Progenitor cell of endocrine pancreas (in vitro differentiated cells): ENCODE data around the gene KCTD5. TPM values are rescaled to one million over a fixed set of nuclear protein-coding genes. Genes with fewer than 3 reads are reported as not detected.
"Not testable (repeated sequence)": the region's sequence is repeated elsewhere in the genome, so short reads cannot be mapped to it uniquely, and the experiment has no call there.

Experiments
- DNase-seq: peaks from one replicate; pipeline ENCODE4 v3.0.0; 2021; ENCODE audit warnings: low spot score; ENCODE audit not compliant: unreplicated experiment
- H3K27ac Mint-ChIP-seq: 2 replicates; pipeline ENCODE4 v1.8.0; 2021; ENCODE audit warnings: mild to moderate bottlenecking, moderate library complexity, mixed read lengths
- H3K27me3 Mint-ChIP-seq: 2 replicates; pipeline ENCODE4 v1.8.0; 2021; ENCODE audit warnings: mixed read lengths
- H3K36me3 Mint-ChIP-seq: 2 replicates; pipeline ENCODE4 v1.8.0; 2022; ENCODE audit warnings: mixed read lengths; ENCODE audit not compliant: insufficient read depth
- H3K4me1 Mint-ChIP-seq: 2 replicates; pipeline ENCODE4 v1.8.0; 2021; ENCODE audit warnings: low read depth, mixed read lengths
- H3K4me3 Mint-ChIP-seq: 2 replicates; pipeline ENCODE4 v1.8.0; 2021; ENCODE audit warnings: low read depth, mild to moderate bottlenecking, moderate library complexity, mixed read lengths
- H3K9me3 Mint-ChIP-seq: 2 replicates; pipeline ENCODE4 v1.8.0; 2021; ENCODE audit warnings: low read depth, mixed read lengths
- total RNA-seq: library from RNA; stranded (reverse); gene quantifications from 2 replicates; pipeline ENCODE4 v1.2.1, GENCODE V29; 2021
- TF ChIP-seq, protein P1 (sequence below): fragments of 200-600 bp; sonication (generic); IDR thresholded peaks from one replicate; pipeline ENCODE4 v1.5.0; 2021; ENCODE audit warnings: antibody characterized with exemption, mild to moderate bottlenecking; ENCODE audit not compliant: unreplicated experiment

The KCTD5 gene
- total RNA-seq, 1 donor from 2014 or later: 21.4 TPM

DNA sequence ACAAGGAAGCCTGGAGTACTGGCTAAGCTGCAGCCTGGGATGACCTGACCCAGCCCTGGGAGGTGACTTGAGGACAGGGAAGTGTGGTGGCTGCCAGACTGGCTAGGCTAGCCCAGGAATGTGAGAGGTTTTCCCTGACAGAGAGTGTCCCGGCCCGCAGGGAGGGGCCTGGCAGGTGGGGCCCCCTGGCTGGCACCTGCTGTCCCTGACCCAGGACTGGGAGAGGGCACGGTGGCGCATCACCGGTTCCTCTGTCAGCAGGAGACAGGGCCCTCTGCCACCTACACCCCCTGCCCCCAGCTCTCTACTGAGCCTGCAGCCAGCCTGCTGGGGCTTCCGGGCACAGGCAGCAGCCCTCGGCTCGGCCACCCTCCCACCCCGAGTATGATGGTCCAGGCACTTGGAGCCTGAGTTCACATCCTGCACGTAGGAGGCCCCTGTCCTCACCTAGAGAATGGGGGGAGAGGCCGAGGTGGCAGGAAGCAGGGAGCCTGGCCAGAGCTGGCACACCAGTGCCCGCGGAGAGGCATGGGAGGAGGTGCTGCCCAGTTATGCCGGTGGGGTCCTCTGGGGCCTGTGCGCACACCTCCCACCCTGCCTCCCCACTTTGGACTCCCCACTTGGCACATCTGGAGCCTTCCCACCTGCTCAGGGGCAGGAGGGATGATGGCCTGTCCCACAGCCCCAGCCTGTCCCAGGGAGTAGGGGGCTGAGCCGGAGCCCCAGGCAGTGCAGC lies 37.2 kb downstream of the KCTD5 start:
- TF ChIP-seq, protein P1, sequence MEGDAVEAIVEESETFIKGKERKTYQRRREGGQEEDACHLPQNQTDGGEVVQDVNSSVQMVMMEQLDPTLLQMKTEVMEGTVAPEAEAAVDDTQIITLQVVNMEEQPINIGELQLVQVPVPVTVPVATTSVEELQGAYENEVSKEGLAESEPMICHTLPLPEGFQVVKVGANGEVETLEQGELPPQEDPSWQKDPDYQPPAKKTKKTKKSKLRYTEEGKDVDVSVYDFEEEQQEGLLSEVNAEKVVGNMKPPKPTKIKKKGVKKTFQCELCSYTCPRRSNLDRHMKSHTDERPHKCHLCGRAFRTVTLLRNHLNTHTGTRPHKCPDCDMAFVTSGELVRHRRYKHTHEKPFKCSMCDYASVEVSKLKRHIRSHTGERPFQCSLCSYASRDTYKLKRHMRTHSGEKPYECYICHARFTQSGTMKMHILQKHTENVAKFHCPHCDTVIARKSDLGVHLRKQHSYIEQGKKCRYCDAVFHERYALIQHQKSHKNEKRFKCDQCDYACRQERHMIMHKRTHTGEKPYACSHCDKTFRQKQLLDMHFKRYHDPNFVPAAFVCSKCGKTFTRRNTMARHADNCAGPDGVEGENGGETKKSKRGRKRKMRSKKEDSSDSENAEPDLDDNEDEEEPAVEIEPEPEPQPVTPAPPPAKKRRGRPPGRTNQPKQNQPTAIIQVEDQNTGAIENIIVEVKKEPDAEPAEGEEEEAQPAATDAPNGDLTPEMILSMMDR: no peak
- H3K36me3 Mint-ChIP-seq: no peaks in the 10 kb centered on the region
- H3K27me3 Mint-ChIP-seq: peaks cover 16% of the 10 kb centered on the region
- no peak for DNase-seq
- no peak overlapping the region for H3K4me3 Mint-ChIP-seq
- no peak overlapping the region for H3K27ac Mint-ChIP-seq
- H3K9me3 Mint-ChIP-seq: no peaks in the 10 kb centered on the region
- no peaks in the 10 kb centered on the region for H3K4me1 Mint-ChIP-seq

DNA sequence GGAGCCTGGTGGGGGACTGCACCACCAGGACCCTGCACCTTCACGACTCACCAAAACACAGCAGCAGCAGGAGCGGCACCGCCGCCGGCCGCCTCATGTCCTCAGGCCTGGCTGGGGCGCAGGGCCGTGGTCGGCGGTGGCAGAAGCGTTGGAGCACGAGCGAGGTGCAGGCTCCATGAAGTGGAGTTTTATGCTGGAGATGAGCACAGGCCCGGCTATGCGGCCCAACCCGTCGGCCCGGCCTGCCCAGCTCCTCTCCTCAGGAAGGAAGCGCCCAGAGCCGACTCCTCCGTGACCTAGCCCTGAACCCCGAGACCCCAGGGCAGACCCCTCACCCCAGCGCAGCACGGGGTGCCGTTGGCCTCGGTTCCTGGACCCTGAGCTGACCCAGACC lies 37.7 kb downstream of the KCTD5 start, which contains the start of gene PRSS27:
Gene PRSS27, minus strand, starts transcription at position 161 of the 394 bp plus-strand sequence. Its CDS starts 64 bp downstream, at position 97.
- Mint-ChIP-seq H3K36me3 (no peaks in the 10 kb centered on the region), H3K4me1 (no peaks in the 10 kb centered on the region), H3K9me3 (no peaks in the 10 kb centered on the region), H3K27me3 (peaks cover 13% of the 10 kb centered on the region), H3K4me3 (peak within 1 kb of the TSS; percentile 80), H3K27ac (peak within 1 kb of the TSS; percentile 91)
- TF ChIP-seq, protein P1: no peak
- no peak for DNase-seq

DNA sequence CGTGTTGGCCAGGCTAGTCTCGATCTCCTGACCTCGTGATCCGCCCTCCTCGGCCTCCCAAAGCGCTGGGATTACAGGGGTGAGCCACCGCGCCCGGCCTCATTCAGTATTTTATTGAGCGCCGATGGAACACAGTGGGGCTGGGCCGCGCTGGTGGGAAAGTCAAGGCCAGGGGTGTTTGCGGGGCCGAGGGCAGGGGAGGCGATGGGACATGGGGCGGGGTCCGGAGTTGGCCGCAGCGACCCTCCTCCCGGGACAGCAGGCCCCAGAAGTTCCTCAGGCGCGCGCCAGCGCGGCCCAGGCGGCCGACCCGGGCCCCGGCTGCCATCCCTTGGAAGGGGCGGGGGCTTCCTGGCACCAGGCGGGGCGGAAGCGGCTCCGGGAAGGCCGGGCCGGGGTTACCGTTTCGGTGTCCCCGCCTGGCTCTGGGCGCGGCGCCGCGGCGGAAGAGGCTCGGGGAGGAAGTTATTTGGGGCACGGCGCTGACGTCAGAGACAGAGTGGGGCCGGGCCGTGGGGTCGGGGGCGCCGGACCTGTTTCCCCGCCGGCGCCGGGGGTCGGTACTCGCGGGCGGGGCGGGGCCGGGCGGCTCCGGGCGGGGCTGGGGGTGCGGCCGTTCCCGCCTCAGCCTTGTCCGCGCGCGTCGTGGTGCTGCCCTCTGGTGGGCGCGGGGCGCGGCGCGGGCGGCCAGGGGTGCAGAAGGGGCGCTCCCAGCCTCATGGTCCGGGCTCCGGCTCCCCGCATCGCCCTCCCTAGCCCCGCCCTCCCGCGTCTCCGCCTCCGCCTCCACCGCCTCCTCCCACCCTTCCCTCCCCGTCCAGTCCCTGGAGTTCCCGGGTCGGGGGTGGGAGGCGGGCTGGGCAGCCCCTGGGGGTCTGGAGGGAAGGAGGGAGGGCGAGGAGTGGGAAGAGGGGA lies 38.7 kb downstream of the KCTD5 start:
- peaks cover 15% of the 10 kb centered on the region for H3K27me3 Mint-ChIP-seq
- H3K36me3 Mint-ChIP-seq: no peaks in the 10 kb centered on the region
- H3K9me3 Mint-ChIP-seq: no peaks in the 10 kb centered on the region
- TF ChIP-seq, protein P1: peak; percentile 81
- no peaks in the 10 kb centered on the region for H3K4me1 Mint-ChIP-seq
- peak overlapping the region; percentile 91 for H3K27ac Mint-ChIP-seq
- DNase-seq: peak; percentile 86
- H3K4me3 Mint-ChIP-seq: peak overlapping the region; percentile 80

DNA sequence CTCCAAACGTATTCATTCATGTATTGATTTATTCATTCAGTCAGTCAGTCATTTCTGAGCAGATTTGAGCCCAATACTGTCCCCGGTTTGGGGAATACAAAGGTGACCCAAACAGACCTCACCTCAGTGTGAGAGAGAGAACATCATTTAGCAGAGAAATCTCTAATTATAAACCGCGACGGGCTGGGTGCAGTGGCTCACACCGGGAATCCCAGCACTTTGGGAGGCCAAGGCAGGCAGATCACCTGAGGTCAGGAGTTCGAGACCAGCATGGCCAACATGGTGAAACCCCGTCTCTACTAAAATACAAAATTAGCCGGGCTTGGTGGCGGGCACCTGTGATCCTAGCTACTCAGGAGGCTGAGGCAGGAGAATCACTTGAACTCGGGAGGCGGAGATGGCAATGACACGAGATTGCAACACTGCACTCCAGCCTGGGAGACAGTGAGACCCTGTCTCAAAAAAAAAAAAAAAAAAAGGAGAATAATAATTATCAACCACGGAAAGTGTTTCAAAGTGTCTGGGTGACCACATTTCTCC lies 39.4 kb downstream of the KCTD5 start:
- H3K9me3 Mint-ChIP-seq, H3K4me1 Mint-ChIP-seq: not testable (repeated sequence)
- H3K27ac Mint-ChIP-seq: peak overlapping the region; percentile 71

DNA sequence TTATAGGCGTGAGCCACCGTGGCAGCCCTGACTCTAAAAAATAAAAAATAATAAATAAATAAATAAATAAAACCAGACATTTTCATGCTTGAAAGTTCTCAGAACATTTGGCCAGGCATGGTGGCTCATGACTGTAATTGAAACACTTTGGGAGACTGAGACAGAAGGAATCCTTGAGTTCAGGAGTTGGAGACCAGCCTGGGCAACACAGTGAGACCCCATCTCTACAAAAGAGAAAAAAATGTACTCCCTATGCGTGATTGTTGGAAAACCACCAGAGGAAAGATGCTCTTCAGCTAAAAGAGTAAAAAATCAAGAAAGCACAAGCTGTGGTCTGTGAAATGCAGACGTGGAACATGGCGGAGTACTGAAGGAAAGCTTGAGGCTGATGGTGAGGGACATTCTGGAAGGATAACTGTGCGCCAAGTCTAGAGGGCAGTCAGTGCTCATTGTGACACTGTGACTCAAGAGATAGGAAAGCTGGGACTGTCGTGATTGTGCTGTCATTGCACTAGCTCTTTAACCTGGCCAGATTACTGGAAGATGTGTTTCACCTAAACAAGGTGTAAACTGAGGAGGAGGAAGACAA lies 41.9 kb downstream of the KCTD5 start:
- DNase-seq: no peak
- Mint-ChIP-seq H3K9me3 (no peaks in the 10 kb centered on the region), H3K4me3 (no peak overlapping the region), H3K36me3 (no peaks in the 10 kb centered on the region), H3K27me3 (peaks cover 12% of the 10 kb centered on the region), H3K27ac (peak overlapping the region; percentile 9), H3K4me1 (no peaks in the 10 kb centered on the region)
- TF ChIP-seq, protein P1: no peak

More for the DNA sequence above, 39.4 kb downstream of the KCTD5 start:
- not testable (repeated sequence) for DNase-seq, H3K36me3 Mint-ChIP-seq
- Mint-ChIP-seq H3K27me3 (peaks cover 12% of the 10 kb centered on the region), H3K4me3 (peak overlapping the region; percentile 67)
